Measurements from ENCODE around the gene SRGAP1. TPM values are rescaled to one million over a fixed set of nuclear protein-coding genes. Genes with fewer than 3 reads are reported as not detected.

Gene SRGAP1
- total and polyA plus RNA-seq, 2 of the 13 experiments (the other 11 are each of a cell fraction or from before 2014, with no cell fraction given): 1.6 to 3.4 TPM

- no peak for FAIRE-seq
- no peak for ATAC-seq
- H4K20me1 ChIP-seq (ENCODE audit: insufficient read depth, low read length): no peaks in the 10 kb centered on the region
- peaks cover 2% of the 10 kb centered on the region for H3K79me2 ChIP-seq (ENCODE audit: insufficient read depth, low read length)
- intact Hi-C loops (cut with micrococcal nuclease; ENCODE audit: unreplicated experiment): no loop called here
- no peak for DNase-seq (ENCODE audit: low spot score)
- H2AFZ ChIP-seq (ENCODE audit: low read length): no peak overlapping the region
- POLR2A ChIA-PET: no interaction called here
- in situ Hi-C loops (cut with HindIII; ENCODE audit: extremely low pct_ligation_motif_present, low pct_unique_long_range_greater_than_20kb): no loop called here
- CTCF ChIA-PET (ENCODE audit: low intra/inter-chr PET ratio, low total read pairs): no interaction called here
- no peak overlapping the region for H3K4me2 ChIP-seq (ENCODE audit: low read depth, low read length)
- no peak overlapping the region for H3K9ac ChIP-seq (ENCODE audit: insufficient read depth, low read depth, low read length)
- peaks cover 33% of the 10 kb centered on the region for H3K4me1 ChIP-seq (ENCODE audit: insufficient read depth, low read length)
- H3K4me3 ChIP-seq (replicated peaks in 1 of 3; ENCODE audit: insufficient read depth in 1 of 3, low read depth in 2 of 3, low read length in 3 of 3): no peak overlapping the region
- no peaks in the 10 kb centered on the region for H3K27me3 ChIP-seq (ENCODE audit: control insufficient read depth in 1 of 2, insufficient read depth in 2 of 2, low read length in 2 of 2)
- H3K36me3 ChIP-seq (replicated peaks in 1 of 2; ENCODE audit: control insufficient read depth in 1 of 2, insufficient read depth in 2 of 2, low read length in 2 of 2): no peaks in the 10 kb centered on the region
- H3K9me3 ChIP-seq (ENCODE audit: low read length): no peaks in the 10 kb centered on the region
- no peak overlapping the region for H3K27ac ChIP-seq (ENCODE audit: extremely low read length, insufficient read depth, low read length)
- BruUV-seq (replicated peaks): no TSS peak
- TF ChIP-seq ZNF607 (CRISPR knock-in tag; IDR thresholded peaks at IDR 0.05; ENCODE audit: borderline replicate concordance): no peak
- TF ChIP-seq ISX (CRISPR knock-in tag; conservative IDR thresholded peaks at IDR 0.05): no peak
- TF ChIP-seq, protein P1, sequence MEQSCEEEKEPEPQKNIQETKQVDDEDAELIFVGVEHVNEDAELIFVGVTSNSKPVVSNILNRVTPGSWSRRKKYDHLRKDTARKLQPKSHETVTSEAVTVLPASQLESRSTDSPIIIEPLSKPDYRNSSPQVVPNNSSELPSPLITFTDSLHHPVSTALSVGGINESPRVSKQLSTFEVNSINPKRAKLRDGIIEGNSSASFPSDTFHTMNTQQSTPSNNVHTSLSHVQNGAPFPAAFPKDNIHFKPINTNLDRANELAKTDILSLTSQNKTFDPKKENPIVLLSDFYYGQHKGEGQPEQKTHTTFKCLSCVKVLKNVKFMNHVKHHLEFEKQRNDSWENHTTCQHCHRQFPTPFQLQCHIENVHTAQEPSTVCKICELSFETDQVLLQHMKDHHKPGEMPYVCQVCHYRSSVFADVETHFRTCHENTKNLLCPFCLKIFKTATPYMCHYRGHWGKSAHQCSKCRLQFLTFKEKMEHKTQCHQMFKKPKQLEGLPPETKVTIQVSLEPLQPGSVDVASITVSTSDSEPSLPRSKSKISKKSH (CRISPR knock-in tag; IDR thresholded peaks at IDR 0.05; ENCODE audit: borderline replicate concordance): no peak
- TF ChIP-seq MBNL3 (CRISPR knock-in tag; conservative IDR thresholded peaks at IDR 0.05): no peak
- TF ChIP-seq DPF2 (CRISPR knock-in tag; IDR thresholded peaks at IDR 0.05; ENCODE audit: borderline replicate concordance, low read depth): no peak
- no peak for TF ChIP-seq ZNF274 (CRISPR knock-in tag; IDR thresholded peaks at IDR 0.05)
- TF ChIP-seq PATZ1 (CRISPR knock-in tag; IDR thresholded peaks at IDR 0.05): no peak
- TF ChIP-seq PLRG1 (conservative IDR thresholded peaks at IDR 0.05): no peak
- TF ChIP-seq HOXA7 (CRISPR knock-in tag; IDR thresholded peaks at IDR 0.05): no peak
- no peak for TF ChIP-seq ZNF318 (CRISPR knock-in tag; IDR thresholded peaks at IDR 0.05)
- no peak for TF ChIP-seq NFYB (CRISPR knock-in tag; IDR thresholded peaks at IDR 0.05)
- TF ChIP-seq IKZF5 (CRISPR knock-in tag; IDR thresholded peaks at IDR 0.05): no peak
Measured at GRCh38 chr12:63864454-63864706, 19.9 kb downstream of the SRGAP1 start.
